AG10803 (cell line): Measurements from ENCODE around the gene ZBTB21.

Experiments
- DNase-seq: peaks from one replicate; pipeline ENCODE4 v3.0.0; 2010; ENCODE audit warnings: low read depth
- H3K4me3 ChIP-seq: 2 replicates; pipeline ENCODE4 v1.5.1; 2011; ENCODE audit warnings: mild to moderate bottlenecking, low read length, control low read depth
- CTCF ChIP-seq: conservative IDR thresholded peaks from 2 replicates; pipeline ENCODE4 v1.5.1; 2011; ENCODE audit warnings: mild to moderate bottlenecking, low read length, control low read depth, inconsistent platforms

The ZBTB21 gene

GRCh38 chr21:41974752-41975053 is 35.5 kb downstream of the ZBTB21 start:
- TF ChIP-seq CTCF: no peak
- no peak overlapping the region for H3K4me3 ChIP-seq
- DNase-seq: no peak

GRCh38 chr21:41973861-41974751 is 36.1 kb downstream of the ZBTB21 start:
- TF ChIP-seq CTCF: 0 out of 2 replicates have a peak, but pooled peaks have one; percentile 5
- no peak for DNase-seq
- H3K4me3 ChIP-seq: no peak overlapping the region

- no peak for TF ChIP-seq CTCF
- H3K4me3 ChIP-seq: no peak overlapping the region
- no peak for DNase-seq
Observed at GRCh38 chr21:41973427-41973831, 36.7 kb downstream of the ZBTB21 start.

- H3K4me3 ChIP-seq: no peak overlapping the region
- no peak for TF ChIP-seq CTCF
- DNase-seq: no peak
Observed at GRCh38 chr21:41972511-41973205, 37.5 kb downstream of the ZBTB21 start.

- no peak for TF ChIP-seq CTCF
- no peak for DNase-seq
- H3K4me3 ChIP-seq: no peak overlapping the region
Observed at GRCh38 chr21:41971891-41972290, 38.3 kb downstream of the ZBTB21 start.

- H3K4me3 ChIP-seq: no peak overlapping the region
- DNase-seq: no peak
- TF ChIP-seq CTCF: no peak
Observed at GRCh38 chr21:41970751-41971653, 39.2 kb downstream of the ZBTB21 start.
